WTC11 (cell line): ENCODE data around the gene IL17RD. TPM values are rescaled to one million over a fixed set of nuclear protein-coding genes. Genes with fewer than 3 reads are reported as not detected.

ENCODE experiments used
- ATAC-seq: fragments of 200-7000 bp; cut with Tn5 transposase; 2 replicates; pipeline ENCODE4 v1.10.0; 2021; ENCODE audit warnings: mild to moderate bottlenecking, moderate library complexity
- CTCF ChIA-PET: fragments of 300-600 bp; sonication (Branson Sonifier 250); formaldehyde crosslinking; loops from one replicate; lab custom pipeline; 2021; ENCODE audit warnings: antibody characterized with exemption; lab: Charles Lee
- POLR2A ChIA-PET: fragments of 350-600 bp; sonication (Branson Sonifier 250); formaldehyde crosslinking; loops from one replicate; lab custom pipeline; 2021; ENCODE audit warnings: antibody characterized with exemption; lab: Charles Lee
- DNase-seq: peaks from one replicate; pipeline ENCODE4 v3.0.0; 2021; ENCODE audit warnings: low spot score
- H3K27ac Mint-ChIP-seq: 2 replicates; pipeline ENCODE4 v1.8.0; 2021; ENCODE audit warnings: mixed read lengths
- H3K27me3 Mint-ChIP-seq: 2 replicates; pipeline ENCODE4 v1.8.0; 2021; ENCODE audit warnings: low read depth, mild to moderate bottlenecking, moderate library complexity, mixed read lengths
- H3K36me3 Mint-ChIP-seq: 2 replicates; pipeline ENCODE4 v1.8.0; 2021; ENCODE audit warnings: mixed read lengths
- H3K4me1 Mint-ChIP-seq: 2 replicates; pipeline ENCODE4 v1.8.0; 2022; ENCODE audit warnings: mixed read lengths
- H3K4me3 Mint-ChIP-seq: 2 replicates; pipeline ENCODE4 v1.8.0; 2021; ENCODE audit warnings: mild to moderate bottlenecking, moderate library complexity, mixed read lengths
- H3K9me3 Mint-ChIP-seq: 2 replicates; pipeline ENCODE4 v1.8.0; 2021; ENCODE audit warnings: mixed read lengths
- CBFB ChIP-seq: sonication (generic); formaldehyde crosslinking; IDR thresholded peaks from 2 replicates; pipeline ENCODE4 v1.8.1; 2022; ENCODE audit warnings: mild to moderate bottlenecking, low read depth, missing genetic modification reagents
- ETV6 ChIP-seq: sonication (generic); formaldehyde crosslinking; IDR thresholded peaks from 2 replicates; pipeline ENCODE4 v1.8.1; 2022; ENCODE audit warnings: mild to moderate bottlenecking, missing genetic modification reagents
- FOXK1 ChIP-seq: sonication (generic); formaldehyde crosslinking; IDR thresholded peaks from 2 replicates; pipeline ENCODE4 v1.8.0; 2022; ENCODE audit warnings: mild to moderate bottlenecking, moderate library complexity, missing genetic modification reagents
- FOXP1 ChIP-seq: sonication (generic); formaldehyde crosslinking; IDR thresholded peaks from 2 replicates; pipeline ENCODE4 v1.8.0; 2022; ENCODE audit warnings: missing genetic modification reagents, mild to moderate bottlenecking, moderate library complexity, borderline replicate concordance
- GTF2I ChIP-seq: fragments of 250-450 bp; sonication (Bioruptor Pico); conservative IDR thresholded peaks from 2 replicates; pipeline ENCODE4 v1.4.0; 2021; ENCODE audit warnings: mild to moderate bottlenecking
- HMGA2 ChIP-seq: fragments of 250-450 bp; sonication (Bioruptor Pico); IDR thresholded peaks from 2 replicates; pipeline ENCODE4 v1.4.0; 2021; ENCODE audit warnings: mild to moderate bottlenecking, moderate library complexity
- JAZF1 ChIP-seq: fragments of 250-450 bp; sonication (Bioruptor Pico); IDR thresholded peaks from 2 replicates; pipeline ENCODE4 v1.9.0; 2021; ENCODE audit warnings: moderate library complexity, mild to moderate bottlenecking, inconsistent platforms
- JUN ChIP-seq: sonication (generic); formaldehyde crosslinking; IDR thresholded peaks from 2 replicates; pipeline ENCODE4 v1.8.0; 2023; ENCODE audit warnings: mild to moderate bottlenecking, missing genetic modification reagents
- NFE2L1 ChIP-seq: sonication (generic); formaldehyde crosslinking; IDR thresholded peaks from 2 replicates; pipeline ENCODE4 v1.8.1; 2023; ENCODE audit warnings: missing genetic modification reagents
- NFYB ChIP-seq: sonication (generic); formaldehyde crosslinking; conservative IDR thresholded peaks from 2 replicates; pipeline ENCODE4 v1.8.0; 2022; ENCODE audit warnings: low read depth, missing genetic modification reagents
- NR2C2 ChIP-seq: sonication (generic); formaldehyde crosslinking; IDR thresholded peaks from 2 replicates; pipeline ENCODE4 v1.8.0; 2022; ENCODE audit warnings: mild to moderate bottlenecking, missing genetic modification reagents
- OVOL2 ChIP-seq: fragments of 250-450 bp; sonication (Bioruptor Pico); IDR thresholded peaks from 2 replicates; pipeline ENCODE4 v1.9.0; 2021; ENCODE audit warnings: mild to moderate bottlenecking, borderline replicate concordance
- RORB ChIP-seq: fragments of 250-450 bp; sonication (Bioruptor Pico); IDR thresholded peaks from 2 replicates; pipeline ENCODE4 v1.9.0; 2021; ENCODE audit warnings: mild to moderate bottlenecking
- SMAD3 ChIP-seq: sonication (generic); formaldehyde crosslinking; IDR thresholded peaks from 2 replicates; pipeline ENCODE4 v1.8.0; 2022; ENCODE audit warnings: missing genetic modification reagents, mild to moderate bottlenecking, borderline replicate concordance
- SMAD4 ChIP-seq: sonication (generic); formaldehyde crosslinking; IDR thresholded peaks from 2 replicates; pipeline ENCODE4 v1.8.0; 2022; ENCODE audit warnings: mild to moderate bottlenecking, missing genetic modification reagents
- TEAD1 ChIP-seq: sonication (generic); formaldehyde crosslinking; IDR thresholded peaks from 2 replicates; pipeline ENCODE4 v1.8.0; 2022; ENCODE audit warnings: mild to moderate bottlenecking, missing genetic modification reagents
- TP53 ChIP-seq: sonication (generic); formaldehyde crosslinking; IDR thresholded peaks from 2 replicates; pipeline ENCODE4 v1.8.1; 2023; ENCODE audit warnings: mild to moderate bottlenecking, missing genetic modification reagents
- ZNF219 ChIP-seq: sonication (generic); formaldehyde crosslinking; IDR thresholded peaks from 2 replicates; pipeline ENCODE4 v1.8.0; 2023; ENCODE audit warnings: missing genetic modification reagents, mild to moderate bottlenecking, borderline replicate concordance
- ZNF423 ChIP-seq: fragments of 250-450 bp; sonication (Bioruptor Pico); IDR thresholded peaks from 2 replicates; pipeline ENCODE4 v2.1.2; 2022; ENCODE audit warnings: mild to moderate bottlenecking, moderate library complexity
- ZNF671 ChIP-seq: fragments of 250-450 bp; sonication (Bioruptor Pico); IDR thresholded peaks from 2 replicates; pipeline ENCODE4 v1.8.0; 2021; ENCODE audit warnings: mild to moderate bottlenecking
- total RNA-seq: library from RNA; stranded (reverse); gene quantifications from 3 replicates; pipeline ENCODE4 v1.2.3, GENCODE V29; 2021
- TF ChIP-seq, protein P1 (sequence below): sonication (generic); formaldehyde crosslinking; IDR thresholded peaks from 2 replicates; pipeline ENCODE4 v1.8.1; 2022; ENCODE audit warnings: low read depth, mild to moderate bottlenecking, moderate library complexity, missing genetic modification reagents, borderline replicate concordance
- TF ChIP-seq, protein P2 (sequence below): sonication (generic); formaldehyde crosslinking; IDR thresholded peaks from 2 replicates; pipeline ENCODE4 v1.8.1; 2022; ENCODE audit warnings: mild to moderate bottlenecking, missing genetic modification reagents, moderate library complexity, borderline replicate concordance
- TF ChIP-seq, protein P3 (sequence below): fragments of 250-450 bp; sonication (Bioruptor Pico); IDR thresholded peaks from 2 replicates; pipeline ENCODE4 v2.1.2; 2022; ENCODE audit warnings: mild to moderate bottlenecking, moderate library complexity

Gene IL17RD
- total RNA-seq, 1 experiment from 2014 or later: 72.9 TPM

DNA sequence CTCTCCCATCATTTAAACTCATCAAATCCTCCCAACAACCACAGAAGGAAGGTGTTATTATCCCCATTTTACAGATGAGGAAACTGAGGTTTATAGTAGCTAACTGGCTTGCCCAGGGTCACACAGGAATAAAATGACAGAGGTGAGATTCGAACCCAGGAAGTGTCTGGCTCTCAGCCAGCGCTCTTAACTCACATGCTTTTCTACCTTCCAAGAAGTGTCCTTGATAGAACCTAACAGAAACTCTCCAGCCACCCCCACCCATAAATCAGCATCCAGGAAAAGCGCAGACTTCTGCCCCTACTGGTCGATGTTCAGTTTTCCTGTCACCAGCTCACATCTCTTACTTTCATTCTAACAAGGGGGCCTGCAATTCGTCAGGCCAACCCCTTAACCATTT is 52.9 kb downstream of the IL17RD start:
- H3K36me3 Mint-ChIP-seq: peaks cover 48% of the 10 kb centered on the region
- peaks cover 56% of the 10 kb centered on the region for H3K4me1 Mint-ChIP-seq
- DNase-seq: peak; percentile 34
- H3K27ac Mint-ChIP-seq: peak overlapping the region; percentile 11; the same call in 1 of the 2 replicates
- H3K9me3 Mint-ChIP-seq: no peaks in the 10 kb centered on the region
- TF ChIP-seq SMAD3 (CRISPR knock-in tag) (no peak), CBFB (CRISPR knock-in tag) (no peak), GTF2I (peak; percentile 91)
- TF ChIP-seq, all 79 proteins: peak for 1
- ChIA-PET POLR2A (interaction anchor here (0.6 kb wide), 1 partner anchor 75 kb away, joined by 3 read pairs; no protein-coding TSS in a partner anchor), CTCF (interaction anchor here (0.5 to 4.2 kb wide), 13 partner anchors 8 to 543 kb away, joined by 3 to 35 read pairs (median 5); no protein-coding TSS in a partner anchor)
- H3K27me3 Mint-ChIP-seq: no peaks in the 10 kb centered on the region
- no peak; the same call in 1 of the 2 replicates for ATAC-seq
- H3K4me3 Mint-ChIP-seq: no peak overlapping the region

DNA sequence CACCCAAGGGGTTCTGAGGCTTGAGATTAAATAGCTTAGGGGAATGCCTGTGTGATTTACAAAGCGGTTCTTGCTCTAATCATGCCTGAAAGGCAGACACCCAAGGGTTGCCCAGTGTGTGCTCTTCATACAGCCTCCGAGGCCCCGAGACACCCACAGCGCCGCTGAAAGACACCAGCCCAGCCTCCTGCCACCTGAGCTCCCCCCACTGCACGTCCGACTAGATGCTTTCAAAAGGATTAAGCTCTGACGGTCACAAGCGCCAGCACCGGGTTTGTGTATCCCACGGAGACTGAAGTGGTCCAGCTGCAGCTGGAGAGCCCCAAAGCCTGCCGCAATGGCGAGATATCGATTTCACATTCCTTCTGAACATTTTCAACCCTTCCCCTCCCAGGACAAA is 54.4 kb downstream of the IL17RD start:
- DNase-seq (no peak), ATAC-seq (no peak)
- Mint-ChIP-seq H3K4me1 (peaks cover 46% of the 10 kb centered on the region), H3K9me3 (no peaks in the 10 kb centered on the region), H3K4me3 (no peak overlapping the region; the same call in 1 of the 2 replicates), H3K36me3 (peaks cover 58% of the 10 kb centered on the region), H3K27ac (peak overlapping the region; percentile 83), H3K27me3 (no peaks in the 10 kb centered on the region)
- ChIA-PET CTCF (interaction anchor here (0.8 to 4.2 kb wide), 11 partner anchors 10 to 74 kb away, joined by 3 to 35 read pairs (median 4); no protein-coding TSS in a partner anchor), POLR2A (interaction anchor here (0.6 to 0.8 kb wide), 2 partner anchors 14 to 52 kb away, joined by 3 to 6 read pairs; no protein-coding TSS in a partner anchor)
- TF ChIP-seq TEAD1 (peak; percentile 34; the same call in 1 of the 2 replicates), FOXP1 (CRISPR knock-in tag) (no peak), CBFB (CRISPR knock-in tag) (no peak), ZNF423 (peak; percentile 56; the same call in 1 of the 2 replicates)

DNA sequence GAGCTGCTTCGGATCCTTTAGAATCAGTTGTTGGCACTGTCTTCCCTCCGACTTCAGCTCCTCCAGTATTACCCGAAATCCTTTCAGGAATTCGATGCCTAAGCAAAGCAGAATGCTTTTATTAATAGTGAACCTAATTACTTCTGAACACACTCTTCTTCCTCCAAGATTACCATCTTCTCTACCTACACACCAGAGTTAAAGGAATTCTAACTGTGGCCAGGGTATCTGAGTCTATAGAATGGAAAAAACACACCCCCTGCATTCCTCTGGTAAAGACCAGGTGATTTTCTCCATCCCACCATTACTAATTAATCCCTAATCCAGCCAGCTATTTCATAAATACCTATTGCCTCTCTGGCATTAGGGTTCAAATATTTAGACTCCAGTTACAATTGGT is 54.9 kb downstream of the IL17RD start:
- H3K27ac Mint-ChIP-seq: peak overlapping the region; percentile 88
- peaks cover 41% of the 10 kb centered on the region for H3K4me1 Mint-ChIP-seq
- H3K27me3 Mint-ChIP-seq: no peaks in the 10 kb centered on the region
- H3K36me3 Mint-ChIP-seq: peaks cover 63% of the 10 kb centered on the region
- ChIA-PET POLR2A (no interaction called here), CTCF (interaction anchor here (0.8 to 4.2 kb wide), 9 partner anchors 9 to 75 kb away, joined by 3 to 35 read pairs (median 4); no protein-coding TSS in a partner anchor)
- DNase-seq: no peak
- no peak overlapping the region for H3K4me3 Mint-ChIP-seq
- no peaks in the 10 kb centered on the region for H3K9me3 Mint-ChIP-seq
- TF ChIP-seq NFYB (CRISPR knock-in tag) (no peak), RORB (no peak), JUN (no peak), TP53 (CRISPR knock-in tag) (no peak), OVOL2 (CRISPR knock-in tag) (no peak), NR2C2 (CRISPR knock-in tag) (no peak), NFE2L1 (CRISPR knock-in tag) (no peak), GTF2I (no peak), FOXK1 (CRISPR knock-in tag) (no peak)
- TF ChIP-seq, protein P1, sequence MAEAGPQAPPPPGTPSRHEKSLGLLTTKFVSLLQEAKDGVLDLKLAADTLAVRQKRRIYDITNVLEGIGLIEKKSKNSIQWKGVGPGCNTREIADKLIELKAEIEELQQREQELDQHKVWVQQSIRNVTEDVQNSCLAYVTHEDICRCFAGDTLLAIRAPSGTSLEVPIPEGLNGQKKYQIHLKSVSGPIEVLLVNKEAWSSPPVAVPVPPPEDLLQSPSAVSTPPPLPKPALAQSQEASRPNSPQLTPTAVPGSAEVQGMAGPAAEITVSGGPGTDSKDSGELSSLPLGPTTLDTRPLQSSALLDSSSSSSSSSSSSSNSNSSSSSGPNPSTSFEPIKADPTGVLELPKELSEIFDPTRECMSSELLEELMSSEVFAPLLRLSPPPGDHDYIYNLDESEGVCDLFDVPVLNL (CRISPR knock-in tag): no peak
- ATAC-seq: peak; percentile 8; the same call in 1 of the 2 replicates

DNA sequence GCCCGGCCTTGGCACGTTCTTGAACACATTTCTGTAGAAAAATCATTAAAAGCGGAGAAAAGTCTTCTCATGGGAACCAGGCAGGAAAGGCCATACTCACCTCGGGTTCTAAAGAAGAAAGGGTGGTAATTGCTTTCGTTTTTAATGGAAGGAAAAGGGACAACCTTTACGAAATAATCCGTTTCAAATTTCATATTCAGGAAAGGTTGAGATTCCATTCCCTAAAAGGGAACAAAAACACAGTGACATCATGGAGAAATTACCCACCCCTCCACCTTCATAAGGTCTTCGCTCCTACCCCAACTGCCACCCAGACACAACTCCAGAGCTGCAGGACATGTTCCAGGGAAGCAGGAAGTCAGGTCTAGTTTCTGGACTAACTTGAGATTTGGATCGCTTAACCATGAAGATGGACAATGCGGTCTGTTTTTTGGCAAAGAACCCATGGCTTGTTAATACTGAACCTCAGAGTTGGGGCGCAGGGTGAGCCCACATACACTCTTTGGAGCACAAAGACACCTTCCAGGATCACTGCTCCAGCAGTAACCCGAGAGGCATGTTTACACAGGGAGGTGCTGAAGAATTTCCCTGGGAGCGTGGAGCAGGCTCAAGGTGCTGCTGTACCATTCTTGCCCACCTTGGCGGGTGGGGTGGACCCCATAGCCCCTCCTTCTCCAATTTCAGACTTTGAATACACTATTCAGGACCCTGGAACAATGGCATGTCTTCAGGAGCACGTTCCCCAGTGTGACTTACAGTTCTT is 55.5 kb downstream of the IL17RD start:
- no peak for DNase-seq
- Mint-ChIP-seq H3K4me1 (peaks cover 37% of the 10 kb centered on the region), H3K36me3 (peaks cover 66% of the 10 kb centered on the region), H3K4me3 (no peak overlapping the region), H3K9me3 (no peaks in the 10 kb centered on the region), H3K27me3 (no peaks in the 10 kb centered on the region), H3K27ac (peak overlapping the region; percentile 88)
- ChIA-PET POLR2A (no interaction called here), CTCF (interaction anchor here (1.1 to 4.2 kb wide), 4 partner anchors 8 to 60 kb away, joined by 3 to 35 read pairs (median 19); no protein-coding TSS in a partner anchor)
- ATAC-seq: peak; percentile 62
- TF ChIP-seq, protein P2, sequence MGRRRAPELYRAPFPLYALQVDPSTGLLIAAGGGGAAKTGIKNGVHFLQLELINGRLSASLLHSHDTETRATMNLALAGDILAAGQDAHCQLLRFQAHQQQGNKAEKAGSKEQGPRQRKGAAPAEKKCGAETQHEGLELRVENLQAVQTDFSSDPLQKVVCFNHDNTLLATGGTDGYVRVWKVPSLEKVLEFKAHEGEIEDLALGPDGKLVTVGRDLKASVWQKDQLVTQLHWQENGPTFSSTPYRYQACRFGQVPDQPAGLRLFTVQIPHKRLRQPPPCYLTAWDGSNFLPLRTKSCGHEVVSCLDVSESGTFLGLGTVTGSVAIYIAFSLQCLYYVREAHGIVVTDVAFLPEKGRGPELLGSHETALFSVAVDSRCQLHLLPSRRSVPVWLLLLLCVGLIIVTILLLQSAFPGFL (CRISPR knock-in tag): no peak
- TF ChIP-seq HMGA2 (CRISPR knock-in tag) (no peak), ZNF219 (no peak), FOXK1 (CRISPR knock-in tag) (no peak), SMAD4 (CRISPR knock-in tag) (no peak), ETV6 (CRISPR knock-in tag) (no peak), ZNF671 (CRISPR knock-in tag) (no peak), JAZF1 (CRISPR knock-in tag) (no peak)
- TF ChIP-seq, protein P3, sequence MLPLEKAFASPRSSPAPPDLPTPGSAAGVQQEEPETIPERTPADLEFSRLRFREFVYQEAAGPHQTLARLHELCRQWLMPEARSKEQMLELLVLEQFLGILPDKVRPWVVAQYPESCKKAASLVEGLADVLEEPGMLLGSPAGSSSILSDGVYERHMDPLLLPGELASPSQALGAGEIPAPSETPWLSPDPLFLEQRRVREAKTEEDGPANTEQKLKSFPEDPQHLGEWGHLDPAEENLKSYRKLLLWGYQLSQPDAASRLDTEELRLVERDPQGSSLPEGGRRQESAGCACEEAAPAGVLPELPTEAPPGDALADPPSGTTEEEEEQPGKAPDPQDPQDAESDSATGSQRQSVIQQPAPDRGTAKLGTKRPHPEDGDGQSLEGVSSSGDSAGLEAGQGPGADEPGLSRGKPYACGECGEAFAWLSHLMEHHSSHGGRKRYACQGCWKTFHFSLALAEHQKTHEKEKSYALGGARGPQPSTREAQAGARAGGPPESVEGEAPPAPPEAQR: no peak
